CD4-positive, CD25-positive, alpha-beta regulatory T cell (primary cell): ENCODE results near the gene HINT1. TPM values are rescaled to one million over a fixed set of nuclear protein-coding genes. Genes with fewer than 3 reads are reported as not detected.

Source experiments
- ATAC-seq, 2 donors: fragments of 150-1000 bp; cut with Tn5 transposase; one replicate each; pipeline ENCODE4 v1.10.0; 2021; ENCODE audit warnings: low read depth in 2 of 2, moderate number of reproducible peaks in 2 of 2, moderate library complexity in 1 of 2
- DNase-seq, 3 donors: peaks; one replicate each; pipeline versions ENCODE4 v3.0.0 to v3.0.0-alpha.2; 2012 to 2022; ENCODE audit warnings: mixed read lengths in 1 of 3
- H3K27ac ChIP-seq: one replicate; pipeline ENCODE4 v1.7.0; 2013; ENCODE audit warnings: mild to moderate bottlenecking, low read length; ENCODE audit not compliant: insufficient read depth, poor library complexity, severe bottlenecking
- H3K27me3 ChIP-seq: one replicate; pipeline ENCODE4 v1.7.0; 2013; ENCODE audit warnings: low read length; ENCODE audit not compliant: control insufficient read depth, insufficient read depth
- H3K36me3 ChIP-seq: one replicate; pipeline ENCODE4 v1.7.0; 2013; ENCODE audit warnings: mild to moderate bottlenecking, low read length, moderate library complexity; ENCODE audit not compliant: control insufficient read depth, insufficient read depth
- H3K4me1 ChIP-seq: 2 replicates; pipeline ENCODE4 v1.7.0; 2013; ENCODE audit warnings: mild to moderate bottlenecking, low read length; ENCODE audit not compliant: insufficient read depth, control insufficient read depth, poor library complexity, severe bottlenecking
- H3K4me3 ChIP-seq: one replicate; pipeline ENCODE4 v1.7.0; 2013; ENCODE audit warnings: low read depth, mild to moderate bottlenecking, low read length, moderate library complexity
- H3K9me3 ChIP-seq, 2 experiments: 1 replicate in 1 of 2; 2 replicates in 1 of 2; pipeline ENCODE4 v1.7.0; 2013; ENCODE audit warnings: low read length in 2 of 2, mild to moderate bottlenecking in 1 of 2, moderate library complexity in 1 of 2; ENCODE audit not compliant: control insufficient read depth in 2 of 2
- H3K27ac Mint-ChIP-seq, 3 donors: one replicate each; pipeline ENCODE4 v1.8.0; 2020 to 2022; ENCODE audit warnings: mild to moderate bottlenecking in 3 of 3, mixed read lengths in 3 of 3, moderate library complexity in 2 of 3
- H3K27me3 Mint-ChIP-seq: one replicate; pipeline ENCODE4 v1.8.0; 2022; ENCODE audit warnings: mild to moderate bottlenecking, mixed read lengths
- H3K36me3 Mint-ChIP-seq: one replicate; pipeline ENCODE4 v1.8.0; 2020; ENCODE audit warnings: mixed read lengths
- H3K4me1 Mint-ChIP-seq, 4 donors: one replicate each; pipeline ENCODE4 v1.8.0; 2020 to 2022; ENCODE audit warnings: mixed read lengths in 4 of 4, mild to moderate bottlenecking in 1 of 4
- H3K4me3 Mint-ChIP-seq, 4 donors: one replicate each; pipeline ENCODE4 v1.8.0; 2020 to 2022; ENCODE audit warnings: mild to moderate bottlenecking in 4 of 4, mixed read lengths in 4 of 4, moderate library complexity in 3 of 4
- H3K9me3 Mint-ChIP-seq, 7 donors: one replicate each; pipeline ENCODE4 v1.8.0; 2020 to 2022; ENCODE audit warnings: mixed read lengths in 7 of 7, mild to moderate bottlenecking in 3 of 7, moderate library complexity in 2 of 7
- polyA plus RNA-seq, 4 donors: library from polyadenylated mRNA; unstranded; fragments of 300-500 nt; fragmentation: Illumina TruSeq; gene quantifications; one replicate each; pipeline ENCODE4 v1.2.3, GENCODE V29; 2021
- total RNA-seq: library from RNA; stranded (reverse); gene quantifications from one replicate; pipeline ENCODE4 v1.2.3, GENCODE V29; 2022

Gene HINT1
- total and polyA plus RNA-seq, 5 donors from 2014 or later, result 222 to 440 (median 392) TPM

DNA sequence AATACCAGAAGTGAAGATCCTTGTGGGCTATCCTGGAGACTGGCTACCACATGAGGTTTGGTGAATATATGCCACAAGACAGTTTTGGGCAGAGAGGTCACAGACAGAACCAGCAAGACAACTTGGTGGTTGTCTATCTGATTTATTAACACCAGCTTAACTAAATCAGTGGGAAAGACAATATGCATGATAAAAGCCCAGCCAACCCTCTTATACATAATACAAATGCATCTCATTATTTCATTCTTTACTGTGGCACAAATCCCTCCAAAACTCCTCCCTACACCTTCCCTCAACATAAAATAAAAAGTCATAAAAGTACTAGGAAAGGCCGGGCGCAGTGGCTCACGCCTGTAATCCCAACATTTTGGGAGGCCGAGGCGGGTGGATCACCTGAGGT is 8.1 kb downstream of the HINT1 start:
- Histone ChIP-seq H3K27ac (no peak overlapping the region), H3K4me1 (peaks cover 8% of the 10 kb centered on the region), H3K4me3 (no peak overlapping the region), H3K9me3 (no peaks in the 10 kb centered on the region), H3K27me3 (no peaks in the 10 kb centered on the region), H3K36me3 (peaks cover 38% of the 10 kb centered on the region)
- no peak overlapping the region for H3K4me3 Mint-ChIP-seq
- peaks cover 44% of the 10 kb centered on the region for H3K36me3 Mint-ChIP-seq
- H3K27me3 Mint-ChIP-seq, result no peaks in the 10 kb centered on the region
- H3K9me3 Mint-ChIP-seq, result peaks cover 0 to 4% (median 0%) of the 10 kb centered on the region in 7 donors
- DNase-seq (no peak), ATAC-seq (no peak)
- peaks cover 16 to 41% (median 29%) of the 10 kb centered on the region in 4 donors for H3K4me1 Mint-ChIP-seq
- peak overlapping the region in 1 of 3 donors; percentile 78 for H3K27ac Mint-ChIP-seq

DNA sequence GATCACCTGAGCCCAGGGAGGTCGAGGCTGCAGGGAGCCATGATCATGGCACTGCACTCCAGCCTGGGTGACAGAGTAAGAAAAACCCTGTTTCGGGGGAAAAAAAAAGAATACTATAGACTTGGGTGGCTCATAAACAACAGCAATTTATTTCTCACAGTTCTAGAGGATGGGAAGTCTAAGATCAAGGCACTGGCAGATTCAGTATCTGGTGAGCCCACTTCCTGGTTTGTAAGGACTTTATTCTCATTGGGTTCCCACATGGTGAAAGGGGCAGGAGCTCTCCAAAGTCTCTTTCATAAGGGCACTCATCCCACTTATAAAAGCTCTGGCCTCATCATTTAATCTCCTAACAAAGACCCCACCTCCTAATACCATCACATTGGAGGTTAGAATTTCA is 8.7 kb downstream of the HINT1 start:
- H3K4me1 ChIP-seq, result peaks cover 4% of the 10 kb centered on the region
- no peaks in the 10 kb centered on the region for H3K9me3 ChIP-seq
- Mint-ChIP-seq H3K27me3 (no peaks in the 10 kb centered on the region), H3K27ac (peak overlapping the region; percentile 34 to 89 (median 78)), H3K36me3 (peaks cover 39% of the 10 kb centered on the region), H3K9me3 (peaks cover 0 to 4% (median 0%) of the 10 kb centered on the region in 7 donors), H3K4me1 (peaks cover 16 to 36% (median 25%) of the 10 kb centered on the region in 4 donors), H3K4me3 (peak overlapping the region in 1 of 4 donors; percentile 7)
- peaks cover 32% of the 10 kb centered on the region for H3K36me3 ChIP-seq
- DNase-seq (no peak), ATAC-seq (no peak)
- no peak overlapping the region for H3K4me3 ChIP-seq
- no peaks in the 10 kb centered on the region for H3K27me3 ChIP-seq
- no peak overlapping the region for H3K27ac ChIP-seq

DNA sequence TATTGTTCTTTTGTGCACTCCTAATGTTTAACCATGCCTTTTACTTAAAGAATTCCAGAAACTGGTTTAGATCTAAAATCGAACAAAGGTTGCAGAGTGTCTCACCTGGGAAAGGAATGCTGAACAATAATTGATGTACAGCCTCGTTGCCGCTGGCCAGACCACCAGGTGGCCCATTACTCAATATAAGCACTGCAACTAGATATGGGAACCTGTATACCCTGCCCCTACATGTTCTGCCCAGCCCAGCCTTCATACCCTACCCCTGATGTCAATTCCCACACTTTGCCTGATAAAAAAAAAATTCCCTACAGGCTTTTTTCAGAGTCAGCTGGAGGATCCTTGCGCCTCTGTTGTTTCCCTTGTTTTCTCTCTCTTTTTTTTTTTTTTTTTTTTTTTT is 13.8 kb downstream of the HINT1 start:
- Mint-ChIP-seq H3K27me3 (no peaks in the 10 kb centered on the region), H3K27ac (peak overlapping the region in 1 of 3 donors; percentile 56), H3K36me3 (peaks cover 3% of the 10 kb centered on the region), H3K4me3 (no peak overlapping the region), H3K9me3 (peaks cover 0 to 2% (median 0%) of the 10 kb centered on the region in 7 donors), H3K4me1 (peaks cover under 1 to 5% (median 4%) of the 10 kb centered on the region in 4 donors)
- Histone ChIP-seq H3K4me1 (no peaks in the 10 kb centered on the region), H3K4me3 (no peak overlapping the region), H3K27ac (no peak overlapping the region), H3K9me3 (no peaks in the 10 kb centered on the region), H3K36me3 (no peaks in the 10 kb centered on the region), H3K27me3 (no peaks in the 10 kb centered on the region)
- DNase-seq (no peak), ATAC-seq (no peak)

DNA sequence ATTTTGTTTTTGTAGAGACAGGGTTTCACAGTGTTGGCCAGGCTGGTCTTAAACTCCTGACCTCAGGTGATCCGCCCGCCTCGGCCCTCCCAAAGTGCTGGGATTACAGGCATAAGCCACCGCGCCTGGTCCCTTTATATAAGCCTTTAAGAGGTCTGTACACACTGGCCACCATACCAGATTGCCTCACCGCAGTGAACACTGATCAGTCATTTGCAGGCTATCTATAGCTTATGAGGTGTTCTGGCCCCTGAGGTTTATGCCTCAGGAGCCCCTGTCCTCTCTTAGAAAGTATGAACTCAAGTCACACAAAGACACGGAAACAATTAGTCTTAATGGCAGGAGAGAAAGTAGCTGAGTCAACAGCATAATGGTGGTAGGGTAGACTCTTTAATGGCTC is 14.6 kb downstream of the HINT1 start:
- no peak for DNase-seq
- Mint-ChIP-seq H3K27ac (no peak overlapping the region), H3K27me3 (no peaks in the 10 kb centered on the region)

DNA sequence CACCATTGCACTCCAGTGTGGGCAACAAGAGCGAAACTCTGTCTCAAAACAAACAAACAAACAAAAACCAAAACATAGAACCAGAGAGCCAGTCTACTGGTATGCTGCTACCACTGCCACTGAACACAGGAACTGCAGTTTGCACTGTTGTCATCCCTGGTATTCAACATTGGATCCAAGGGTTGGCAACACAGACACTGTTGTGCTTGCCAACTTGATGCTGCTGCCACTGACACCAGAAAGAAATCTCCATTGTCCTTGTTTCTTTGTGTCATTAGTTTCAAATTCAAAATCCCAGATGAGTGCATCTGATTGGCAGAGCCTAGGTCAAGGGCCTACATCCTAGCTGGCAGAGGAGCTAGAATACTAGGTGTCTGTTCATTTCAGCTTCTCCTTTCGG is 16.2 kb downstream of the HINT1 start:
- no peak overlapping the region for H3K4me3 Mint-ChIP-seq
- H3K27ac Mint-ChIP-seq, result no peak overlapping the region
- H3K36me3 Mint-ChIP-seq, result no peaks in the 10 kb centered on the region
- H3K27me3 Mint-ChIP-seq, result no peaks in the 10 kb centered on the region
- no peaks in the 10 kb centered on the region for H3K4me1 ChIP-seq
- ATAC-seq (no peak), DNase-seq (no peak)
- no peak overlapping the region for H3K27ac ChIP-seq
- H3K9me3 ChIP-seq, result no peaks in the 10 kb centered on the region
- peaks cover 0 to 4% (median 0%) of the 10 kb centered on the region in 4 donors for H3K4me1 Mint-ChIP-seq
- no peaks in the 10 kb centered on the region for H3K27me3 ChIP-seq
- H3K36me3 ChIP-seq, result no peaks in the 10 kb centered on the region
- peaks cover 0 to 5% (median 0%) of the 10 kb centered on the region in 7 donors for H3K9me3 Mint-ChIP-seq
- H3K4me3 ChIP-seq, result no peak overlapping the region

More for the DNA sequence above, 14.6 kb downstream of the HINT1 start:
- Mint-ChIP-seq H3K4me3 (no peak overlapping the region), H3K36me3 (no peaks in the 10 kb centered on the region), H3K4me1 (peaks cover 0 to 4% (median 0%) of the 10 kb centered on the region in 4 donors), H3K9me3 (peaks cover 0 to 3% (median 0%) of the 10 kb centered on the region in 7 donors)
- H3K27me3 ChIP-seq, result no peaks in the 10 kb centered on the region
- no peaks in the 10 kb centered on the region for H3K4me1 ChIP-seq
- no peak overlapping the region for H3K27ac ChIP-seq
- no peak overlapping the region for H3K4me3 ChIP-seq
- no peaks in the 10 kb centered on the region for H3K9me3 ChIP-seq
- ATAC-seq, result no peak
- no peaks in the 10 kb centered on the region for H3K36me3 ChIP-seq

DNA sequence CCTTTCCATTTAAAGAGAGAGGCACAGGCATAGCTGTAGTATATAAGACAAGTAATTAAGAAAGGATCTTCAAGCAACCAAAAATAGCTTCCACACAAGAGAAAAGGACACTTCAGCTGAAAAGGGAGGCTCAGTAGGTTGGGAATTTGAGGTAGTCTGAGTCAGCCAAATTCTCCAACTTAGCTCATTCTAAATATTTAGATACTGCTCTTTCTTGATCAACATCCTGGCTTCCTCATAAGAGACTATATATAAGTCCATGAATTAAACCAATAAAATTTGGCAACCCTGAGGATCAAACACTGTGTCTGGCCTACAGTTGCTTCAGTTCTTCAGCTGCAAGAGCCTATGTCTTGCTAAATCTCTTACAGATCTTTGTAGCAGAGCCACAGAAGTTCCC is 17.8 kb downstream of the HINT1 start:
- Mint-ChIP-seq H3K4me1 (no peaks in the 10 kb centered on the region), H3K36me3 (no peaks in the 10 kb centered on the region), H3K4me3 (no peak overlapping the region), H3K27ac (no peak overlapping the region), H3K27me3 (peaks cover 3% of the 10 kb centered on the region), H3K9me3 (peaks cover 0 to 8% (median 1%) of the 10 kb centered on the region in 7 donors)
- Histone ChIP-seq H3K27ac (no peak overlapping the region), H3K27me3 (no peaks in the 10 kb centered on the region), H3K9me3 (no peaks in the 10 kb centered on the region), H3K4me1 (no peaks in the 10 kb centered on the region), H3K4me3 (no peak overlapping the region), H3K36me3 (no peaks in the 10 kb centered on the region)
- ATAC-seq (no peak), DNase-seq (no peak)

DNA sequence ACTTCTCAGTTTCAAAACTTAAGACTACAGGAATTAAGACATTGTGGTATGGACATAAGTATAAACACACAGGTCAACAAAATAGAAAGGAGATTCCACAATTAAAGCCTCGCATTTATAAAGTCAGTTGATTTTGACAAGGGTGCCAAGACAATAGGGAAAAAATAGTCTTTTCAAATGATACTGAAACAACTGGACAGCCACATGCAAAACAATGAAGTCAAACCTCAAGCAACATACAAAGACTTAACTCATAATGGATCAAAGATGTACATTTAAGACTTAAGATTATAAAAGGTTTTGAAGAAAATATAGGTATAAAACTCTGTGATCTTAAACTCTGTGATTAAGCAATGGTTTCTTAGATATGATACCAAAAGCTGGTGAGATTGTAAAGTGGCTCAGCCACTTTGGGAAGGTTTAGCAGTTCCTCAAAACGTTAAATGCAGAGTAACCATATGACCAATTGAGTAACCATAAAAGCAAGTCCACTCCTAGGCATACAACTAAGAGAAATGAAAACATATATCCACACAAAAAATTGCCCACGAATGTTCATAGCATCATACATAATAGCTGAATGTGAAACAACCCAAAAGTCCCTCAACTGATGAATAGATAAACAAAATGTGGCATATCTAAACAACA is 22.0 kb downstream of the HINT1 start:
- Mint-ChIP-seq H3K4me3 (no peak overlapping the region), H3K27me3 (peaks cover 7% of the 10 kb centered on the region)
- no peak overlapping the region for H3K4me3 ChIP-seq

DNA sequence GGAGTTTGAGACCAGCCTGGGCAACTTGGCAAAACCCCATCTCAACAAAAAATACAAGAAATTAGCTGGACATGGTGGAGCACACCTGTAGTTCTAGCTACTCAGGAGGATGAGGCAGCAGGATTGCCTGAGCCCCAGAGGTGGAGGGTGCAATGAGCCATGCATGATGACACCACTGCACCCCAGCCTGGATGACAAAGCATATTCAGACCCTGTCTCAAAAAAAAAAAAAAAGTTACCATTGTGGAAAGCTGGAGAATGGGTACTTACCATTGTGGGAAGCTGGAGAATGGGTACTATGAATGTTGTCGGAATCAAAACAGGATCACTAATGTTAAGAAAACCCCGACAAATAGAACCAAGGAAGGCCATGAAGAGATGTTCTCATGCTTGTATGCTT is 25.7 kb downstream of the HINT1 start:
- no peak for ATAC-seq
- Mint-ChIP-seq H3K27me3 (peaks cover 21% of the 10 kb centered on the region), H3K27ac (no peak overlapping the region), H3K4me1 (peaks cover 5 to 23% (median 12%) of the 10 kb centered on the region in 4 donors), H3K36me3 (peaks cover 7% of the 10 kb centered on the region), H3K9me3 (peaks cover 0 to 12% (median 4%) of the 10 kb centered on the region in 7 donors), H3K4me3 (no peak overlapping the region)
- H3K36me3 ChIP-seq, result no peaks in the 10 kb centered on the region
- DNase-seq, result no peak
- H3K4me1 ChIP-seq, result no peaks in the 10 kb centered on the region
- no peak overlapping the region for H3K4me3 ChIP-seq
- H3K27me3 ChIP-seq, result peaks cover 5% of the 10 kb centered on the region
- no peaks in the 10 kb centered on the region for H3K9me3 ChIP-seq
- H3K27ac ChIP-seq, result no peak overlapping the region

More for the DNA sequence above, 22.0 kb downstream of the HINT1 start:
- peaks cover 0 to 12% (median 2%) of the 10 kb centered on the region in 7 donors for H3K9me3 Mint-ChIP-seq
- peaks cover 5% of the 10 kb centered on the region for H3K27me3 ChIP-seq
- no peaks in the 10 kb centered on the region for H3K4me1 ChIP-seq
- H3K36me3 Mint-ChIP-seq, result no peaks in the 10 kb centered on the region
- DNase-seq (no peak), ATAC-seq (no peak)
- peaks cover 5 to 10% (median 7%) of the 10 kb centered on the region in 4 donors for H3K4me1 Mint-ChIP-seq
- H3K27ac Mint-ChIP-seq, result no peak overlapping the region
- no peaks in the 10 kb centered on the region for H3K9me3 ChIP-seq
- no peaks in the 10 kb centered on the region for H3K36me3 ChIP-seq
- no peak overlapping the region for H3K27ac ChIP-seq
